ENCODE measurements around the gene ITPR3.

DNA sequence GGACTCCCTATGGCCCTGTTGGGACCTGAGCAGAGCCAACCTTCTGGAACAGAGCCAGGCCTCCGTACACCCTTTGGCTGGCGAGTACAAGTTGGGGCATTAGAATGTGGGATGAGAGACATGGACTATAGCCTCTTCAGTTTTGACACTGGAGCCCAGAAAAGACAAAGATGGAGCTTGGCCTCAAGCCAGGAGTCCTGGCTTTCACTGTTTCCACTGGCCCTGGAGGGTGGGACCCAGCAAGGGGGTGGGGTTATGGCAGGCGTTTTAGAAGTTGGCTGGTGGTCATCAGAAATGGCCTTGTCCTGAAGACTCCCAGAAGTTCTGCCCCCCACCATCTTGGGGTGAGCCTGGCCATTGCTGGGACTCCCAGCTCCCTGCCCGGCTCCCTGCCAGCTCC is 21.8 kb downstream of the ITPR3 start:
- no peak for TF ChIP-seq EZH2 (IDR thresholded peaks at IDR 0.05; ENCODE audit: insufficient read depth, low read length)
- TF ChIP-seq, protein P1, sequence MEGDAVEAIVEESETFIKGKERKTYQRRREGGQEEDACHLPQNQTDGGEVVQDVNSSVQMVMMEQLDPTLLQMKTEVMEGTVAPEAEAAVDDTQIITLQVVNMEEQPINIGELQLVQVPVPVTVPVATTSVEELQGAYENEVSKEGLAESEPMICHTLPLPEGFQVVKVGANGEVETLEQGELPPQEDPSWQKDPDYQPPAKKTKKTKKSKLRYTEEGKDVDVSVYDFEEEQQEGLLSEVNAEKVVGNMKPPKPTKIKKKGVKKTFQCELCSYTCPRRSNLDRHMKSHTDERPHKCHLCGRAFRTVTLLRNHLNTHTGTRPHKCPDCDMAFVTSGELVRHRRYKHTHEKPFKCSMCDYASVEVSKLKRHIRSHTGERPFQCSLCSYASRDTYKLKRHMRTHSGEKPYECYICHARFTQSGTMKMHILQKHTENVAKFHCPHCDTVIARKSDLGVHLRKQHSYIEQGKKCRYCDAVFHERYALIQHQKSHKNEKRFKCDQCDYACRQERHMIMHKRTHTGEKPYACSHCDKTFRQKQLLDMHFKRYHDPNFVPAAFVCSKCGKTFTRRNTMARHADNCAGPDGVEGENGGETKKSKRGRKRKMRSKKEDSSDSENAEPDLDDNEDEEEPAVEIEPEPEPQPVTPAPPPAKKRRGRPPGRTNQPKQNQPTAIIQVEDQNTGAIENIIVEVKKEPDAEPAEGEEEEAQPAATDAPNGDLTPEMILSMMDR (IDR thresholded peaks at IDR 0.05; ENCODE audit: insufficient read depth, low read depth, low read length) = no peak
